ENCODE measurements around the gene SLC39A12. TPM values are rescaled to one million over a fixed set of nuclear protein-coding genes. Genes with fewer than 3 reads are reported as not detected.
A peak's percentile ranks its signal among the peaks of the same experiment; 100 is the strongest.
"Not testable (repeated sequence)": the region's sequence is repeated elsewhere in the genome, so short reads cannot be mapped to it uniquely, and the experiment has no call there.

SLC39A12 gene
- total RNA-seq, 1 donor from 2014 or later: not detected

DNA sequence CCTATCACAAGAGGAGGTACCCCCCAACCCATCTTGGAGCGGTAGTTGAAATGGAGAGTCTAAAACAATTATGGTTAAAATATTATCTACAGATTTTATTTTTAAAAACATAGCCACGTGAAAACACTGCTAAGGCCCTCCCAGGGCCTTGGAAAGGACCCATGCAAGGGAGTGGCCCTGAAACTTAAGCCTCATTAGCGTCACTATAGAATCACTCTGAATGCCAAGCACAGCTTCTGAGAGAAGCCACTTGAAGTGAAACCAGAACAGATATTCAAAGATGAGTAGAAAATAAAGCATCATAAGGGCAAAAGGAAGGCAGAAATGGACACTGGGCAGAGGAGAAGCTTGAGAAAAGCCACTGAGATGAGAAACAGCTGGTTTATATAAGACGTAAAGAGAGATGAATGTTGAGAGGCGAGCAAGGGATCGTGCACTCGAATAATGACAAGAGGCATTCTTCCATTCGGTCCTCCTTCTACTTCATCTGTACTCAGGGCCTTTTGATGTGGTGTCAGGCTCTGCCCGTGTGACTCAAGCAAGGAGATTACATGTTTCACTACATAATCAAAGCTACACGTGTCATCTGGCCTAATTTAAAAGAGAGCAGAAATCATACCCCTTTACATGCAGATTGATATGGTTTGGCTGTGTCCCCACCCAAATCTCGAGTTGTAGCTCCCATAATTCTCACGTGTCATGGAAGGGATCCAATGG lies 33.4 kb upstream of the SLC39A12 start:
- TF ChIP-seq, protein P1, sequence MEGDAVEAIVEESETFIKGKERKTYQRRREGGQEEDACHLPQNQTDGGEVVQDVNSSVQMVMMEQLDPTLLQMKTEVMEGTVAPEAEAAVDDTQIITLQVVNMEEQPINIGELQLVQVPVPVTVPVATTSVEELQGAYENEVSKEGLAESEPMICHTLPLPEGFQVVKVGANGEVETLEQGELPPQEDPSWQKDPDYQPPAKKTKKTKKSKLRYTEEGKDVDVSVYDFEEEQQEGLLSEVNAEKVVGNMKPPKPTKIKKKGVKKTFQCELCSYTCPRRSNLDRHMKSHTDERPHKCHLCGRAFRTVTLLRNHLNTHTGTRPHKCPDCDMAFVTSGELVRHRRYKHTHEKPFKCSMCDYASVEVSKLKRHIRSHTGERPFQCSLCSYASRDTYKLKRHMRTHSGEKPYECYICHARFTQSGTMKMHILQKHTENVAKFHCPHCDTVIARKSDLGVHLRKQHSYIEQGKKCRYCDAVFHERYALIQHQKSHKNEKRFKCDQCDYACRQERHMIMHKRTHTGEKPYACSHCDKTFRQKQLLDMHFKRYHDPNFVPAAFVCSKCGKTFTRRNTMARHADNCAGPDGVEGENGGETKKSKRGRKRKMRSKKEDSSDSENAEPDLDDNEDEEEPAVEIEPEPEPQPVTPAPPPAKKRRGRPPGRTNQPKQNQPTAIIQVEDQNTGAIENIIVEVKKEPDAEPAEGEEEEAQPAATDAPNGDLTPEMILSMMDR (conservative IDR thresholded peaks at IDR 0.05): no peak
- Mint-ChIP-seq H3K36me3 (peaks cover 4% of the 10 kb centered on the region), H3K27me3 (no peaks in the 10 kb centered on the region), H3K4me3 (no peak overlapping the region), H3K4me1 (ENCODE audit: unreplicated experiment) (peaks cover 4% of the 10 kb centered on the region), H3K27ac (no peak overlapping the region), H3K9me3 (peaks cover 18% of the 10 kb centered on the region)
- DNase-seq (ENCODE audit: extremely low spot score, unreplicated experiment): no peak

DNA sequence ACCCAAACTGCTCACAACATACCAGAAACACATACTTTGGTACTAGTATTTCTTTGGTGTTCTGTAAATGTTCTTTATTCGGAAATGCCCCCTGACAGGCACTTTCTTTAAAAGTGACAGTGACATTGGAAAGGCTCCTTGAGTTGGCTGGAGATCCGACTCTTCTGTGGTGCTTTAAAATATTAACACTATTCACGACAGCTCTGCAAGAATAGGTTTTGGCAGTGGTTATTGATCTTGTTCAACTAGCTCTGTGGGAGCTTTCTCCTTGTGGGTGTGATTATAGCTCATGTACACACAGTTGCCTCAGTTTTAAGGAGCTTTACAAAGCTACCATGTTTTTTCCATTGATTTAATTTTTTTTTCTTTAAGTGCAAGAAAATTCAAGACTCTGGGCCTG lies 30.3 kb upstream of the SLC39A12 start:
- no peak overlapping the region for H3K4me3 Mint-ChIP-seq
- no peak overlapping the region for H3K27ac Mint-ChIP-seq
- no peak for DNase-seq (ENCODE audit: extremely low spot score, unreplicated experiment)
- H3K9me3 Mint-ChIP-seq: peaks cover 18% of the 10 kb centered on the region
- H3K4me1 Mint-ChIP-seq (ENCODE audit: unreplicated experiment): peaks cover 4% of the 10 kb centered on the region
- TF ChIP-seq, protein P1 (conservative IDR thresholded peaks at IDR 0.05): no peak
- peaks cover 4% of the 10 kb centered on the region for H3K36me3 Mint-ChIP-seq
- H3K27me3 Mint-ChIP-seq: peaks cover 3% of the 10 kb centered on the region

DNA sequence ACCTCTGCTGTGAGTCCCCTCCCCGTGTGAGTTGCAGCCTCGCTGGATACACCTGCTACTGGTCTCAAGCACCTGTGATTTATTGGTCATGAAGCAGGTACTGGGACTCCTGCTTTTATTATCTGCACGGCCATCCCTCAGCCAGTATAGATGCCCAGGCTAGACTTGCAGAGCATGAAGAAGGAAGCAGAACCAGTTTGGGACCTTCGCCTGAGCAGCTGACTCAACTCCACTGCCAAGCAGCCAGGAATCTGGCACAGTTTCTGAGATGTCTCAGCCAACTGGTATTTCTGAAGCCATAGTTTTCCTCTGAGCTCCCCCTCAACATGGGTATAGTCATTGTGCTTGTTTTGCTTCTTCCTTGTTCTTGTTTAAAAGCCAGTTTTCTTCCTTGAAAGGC lies 28.0 kb upstream of the SLC39A12 start:
- no peak for DNase-seq (ENCODE audit: extremely low spot score, unreplicated experiment)
- H3K4me1 Mint-ChIP-seq (ENCODE audit: unreplicated experiment): peaks cover 4% of the 10 kb centered on the region

DNA sequence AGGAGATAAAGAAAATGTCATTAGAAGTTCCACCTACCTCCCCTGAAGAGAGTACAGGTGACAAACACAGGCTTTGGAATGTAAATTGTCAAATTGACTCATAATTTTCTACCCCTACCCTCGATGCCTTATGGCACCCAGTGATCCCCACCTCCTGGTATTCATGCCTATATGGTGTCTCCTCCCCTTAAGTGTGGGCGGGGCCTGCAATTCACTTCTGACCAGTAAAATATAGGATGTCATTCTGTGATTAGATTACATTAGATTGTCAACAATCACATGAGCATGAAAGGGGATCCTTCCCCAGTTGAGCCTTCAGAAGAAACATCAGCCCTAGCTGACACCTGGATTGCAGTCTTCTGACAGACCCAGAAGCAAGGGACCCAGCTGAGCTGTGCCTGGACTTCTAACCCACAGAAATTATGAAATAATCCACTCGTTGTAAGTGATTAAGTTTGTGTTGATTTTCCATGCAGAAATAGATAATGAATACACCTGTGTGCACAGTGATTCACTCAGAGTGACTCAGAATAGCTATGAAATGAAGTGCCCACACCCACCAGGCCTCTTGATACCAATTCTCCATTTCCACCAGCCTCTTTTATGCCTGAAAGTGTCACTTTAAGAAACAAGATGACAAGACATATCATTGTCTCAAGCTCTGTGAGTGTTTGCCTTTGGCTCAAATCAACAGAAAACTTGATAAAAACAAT lies 8.5 kb upstream of the SLC39A12 start:
- peaks cover 3% of the 10 kb centered on the region for H3K27me3 Mint-ChIP-seq
- H3K4me3 Mint-ChIP-seq: no peak overlapping the region
- DNase-seq (ENCODE audit: extremely low spot score, unreplicated experiment): no peak
- no peaks in the 10 kb centered on the region for H3K9me3 Mint-ChIP-seq
- no peak overlapping the region for H3K27ac Mint-ChIP-seq
- no peaks in the 10 kb centered on the region for H3K4me1 Mint-ChIP-seq (ENCODE audit: unreplicated experiment)
- H3K36me3 Mint-ChIP-seq: no peaks in the 10 kb centered on the region
- TF ChIP-seq, protein P1 (conservative IDR thresholded peaks at IDR 0.05): no peak

More for the DNA sequence above, 28.0 kb upstream of the SLC39A12 start:
- TF ChIP-seq, protein P1 (conservative IDR thresholded peaks at IDR 0.05): no peak
- Mint-ChIP-seq H3K27me3 (peaks cover 3% of the 10 kb centered on the region), H3K27ac (peak overlapping the region; percentile 95), H3K36me3 (peaks cover 4% of the 10 kb centered on the region), H3K9me3 (peaks cover 12% of the 10 kb centered on the region), H3K4me3 (peak overlapping the region; percentile 59)

DNA sequence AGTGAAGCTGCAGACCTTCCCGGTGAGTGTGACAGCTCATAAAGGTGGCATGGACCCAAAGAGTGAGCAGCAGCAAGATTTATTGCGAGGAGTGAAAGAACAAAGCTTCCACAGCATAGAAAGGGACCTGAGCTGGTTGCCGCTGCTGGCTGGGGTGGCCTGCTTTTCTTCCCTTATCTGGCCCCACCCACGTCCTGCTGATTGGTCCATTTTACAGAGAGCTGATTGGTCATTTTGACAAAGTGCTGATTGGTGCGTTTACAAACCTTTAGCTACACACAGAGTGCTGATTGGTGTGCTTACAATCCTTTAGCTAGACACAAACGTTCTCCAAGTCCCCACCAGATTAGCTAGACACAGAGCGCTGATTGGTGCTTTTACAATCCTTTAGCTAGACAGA lies 1.4 kb upstream of the SLC39A12 start:
- not testable (repeated sequence) for H3K4me3 Mint-ChIP-seq; DNase-seq (ENCODE audit: extremely low spot score, unreplicated experiment); H3K4me1 Mint-ChIP-seq (ENCODE audit: unreplicated experiment); H3K27me3 Mint-ChIP-seq; H3K9me3 Mint-ChIP-seq; H3K27ac Mint-ChIP-seq; H3K36me3 Mint-ChIP-seq

DNA sequence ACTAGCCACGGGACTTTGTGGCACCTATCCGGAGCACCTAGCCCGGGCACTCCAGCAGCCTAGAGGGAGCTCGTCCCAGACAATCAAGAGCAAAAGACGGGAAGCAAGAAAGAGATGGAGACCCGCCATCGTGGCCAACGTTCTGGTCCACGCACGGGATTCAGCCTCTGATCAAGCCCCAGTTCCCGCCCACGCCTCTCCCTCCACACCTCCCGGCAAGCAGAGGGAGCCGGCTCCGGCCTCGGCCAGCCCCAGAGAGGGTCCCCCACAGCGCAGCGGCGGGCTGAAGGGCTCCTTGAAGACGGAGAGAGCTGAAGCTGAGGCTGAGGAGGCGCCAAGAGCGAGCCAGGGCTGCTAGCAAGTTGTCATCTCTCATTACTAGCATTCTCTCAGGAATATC lies 992 bp upstream of the SLC39A12 start:
- DNase-seq (ENCODE audit: extremely low spot score, unreplicated experiment): no peak
- H3K9me3 Mint-ChIP-seq: peaks cover 7% of the 10 kb centered on the region
- peaks cover 3% of the 10 kb centered on the region for H3K4me1 Mint-ChIP-seq (ENCODE audit: unreplicated experiment)
- H3K27me3 Mint-ChIP-seq: peaks cover 6% of the 10 kb centered on the region
- no peaks in the 10 kb centered on the region for H3K36me3 Mint-ChIP-seq
- TF ChIP-seq, protein P1 (conservative IDR thresholded peaks at IDR 0.05): no peak
- no peak overlapping the region for H3K4me3 Mint-ChIP-seq
- H3K27ac Mint-ChIP-seq: no peak overlapping the region

DNA sequence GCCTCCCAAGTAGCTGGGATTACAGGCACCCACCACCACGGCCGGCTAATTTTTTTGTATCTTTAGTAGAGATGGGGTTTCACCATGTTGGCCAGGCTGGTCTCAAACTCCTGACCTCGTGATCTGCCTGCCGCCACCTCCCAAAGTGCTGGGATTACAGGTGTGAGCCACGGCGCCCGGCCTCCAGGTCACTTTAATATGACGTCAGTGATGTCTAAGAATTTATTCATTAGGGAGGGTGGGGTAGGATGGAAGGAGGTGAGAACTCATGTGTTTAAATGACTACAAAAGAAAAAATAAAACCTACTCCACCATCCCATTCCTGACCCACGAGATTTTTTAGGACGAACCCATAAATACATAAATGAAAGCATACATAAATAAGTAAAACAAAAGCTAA lies 2.7 kb downstream of the SLC39A12 start:
- H3K4me1 Mint-ChIP-seq (ENCODE audit: unreplicated experiment); H3K36me3 Mint-ChIP-seq; DNase-seq (ENCODE audit: extremely low spot score, unreplicated experiment); H3K4me3 Mint-ChIP-seq; H3K9me3 Mint-ChIP-seq; H3K27me3 Mint-ChIP-seq; H3K27ac Mint-ChIP-seq: not testable (repeated sequence)

Data from type B pancreatic cell (in vitro differentiated cells).